ENCODE results near the gene NFKBIE.

The NFKBIE gene

GRCh38 chr6:44225579-44226325, 39.6 kb downstream of the NFKBIE start:
- Histone ChIP-seq H3K36me3 (ENCODE audit: low read depth) (peaks cover 10% of the 10 kb centered on the region), H3K27ac (ENCODE audit: poor library complexity, severe bottlenecking) (no peak overlapping the region), H3K4me1 (ENCODE audit: insufficient read depth, poor library complexity, severe bottlenecking) (peaks cover 13% of the 10 kb centered on the region), H3K27me3 (ENCODE audit: insufficient read depth, poor library complexity, severe bottlenecking) (no peaks in the 10 kb centered on the region), H3K9me3 (ENCODE audit: severe bottlenecking) (no peaks in the 10 kb centered on the region), H3K4me3 (ENCODE audit: severe bottlenecking) (no peak overlapping the region)
- no peak for DNase-seq (ENCODE audit: low spot score)
- no peak for ATAC-seq (ENCODE audit: low read depth)
- no peak for TF ChIP-seq CTCF (IDR thresholded peaks at IDR 0.05; ENCODE audit: poor library complexity, severe bottlenecking)

GRCh38 chr6:44224965-44225305, 40.4 kb downstream of the NFKBIE start:
- peaks cover 13% of the 10 kb centered on the region for H3K4me1 ChIP-seq (ENCODE audit: insufficient read depth, poor library complexity, severe bottlenecking)

GRCh38 chr6:44224029-44224964, 41.1 kb downstream of the NFKBIE start:
- H3K27me3 ChIP-seq (ENCODE audit: insufficient read depth, poor library complexity, severe bottlenecking), result no peaks in the 10 kb centered on the region
- H3K36me3 ChIP-seq (ENCODE audit: low read depth), result peaks cover 4% of the 10 kb centered on the region
- peaks cover 13% of the 10 kb centered on the region for H3K4me1 ChIP-seq (ENCODE audit: insufficient read depth, poor library complexity, severe bottlenecking)
- ATAC-seq (ENCODE audit: low read depth), result peak; percentile 14
- DNase-seq (ENCODE audit: low spot score), result no peak
- peak overlapping the region; percentile 43 for H3K4me3 ChIP-seq (ENCODE audit: severe bottlenecking)
- no peak for TF ChIP-seq CTCF (IDR thresholded peaks at IDR 0.05; ENCODE audit: poor library complexity, severe bottlenecking)
- peak overlapping the region; percentile 56 for H3K27ac ChIP-seq (ENCODE audit: poor library complexity, severe bottlenecking)
- H3K9me3 ChIP-seq (ENCODE audit: severe bottlenecking), result no peaks in the 10 kb centered on the region

More at GRCh38 chr6:44224965-44225305, 40.4 kb downstream of the NFKBIE start:
- H3K4me3 ChIP-seq (ENCODE audit: severe bottlenecking), result no peak overlapping the region
- no peak for DNase-seq (ENCODE audit: low spot score)
- TF ChIP-seq CTCF (IDR thresholded peaks at IDR 0.05; ENCODE audit: poor library complexity, severe bottlenecking), result no peak
- no peaks in the 10 kb centered on the region for H3K9me3 ChIP-seq (ENCODE audit: severe bottlenecking)
- H3K27ac ChIP-seq (ENCODE audit: poor library complexity, severe bottlenecking), result peak overlapping the region; percentile 56
- H3K36me3 ChIP-seq (ENCODE audit: low read depth), result peaks cover 7% of the 10 kb centered on the region
- no peak for ATAC-seq (ENCODE audit: low read depth)
- H3K27me3 ChIP-seq (ENCODE audit: insufficient read depth, poor library complexity, severe bottlenecking), result no peaks in the 10 kb centered on the region

GRCh38 chr6:44223319-44224028, 41.9 kb downstream of the NFKBIE start, which contains the start of gene SLC29A1:
Gene SLC29A1 (plus strand): TSS chr6:44223595. CDS start chr6:44227314, 3,719 bp downstream.
- ATAC-seq (ENCODE audit: low read depth), result peak; percentile 61
- peak; percentile 80 for DNase-seq (ENCODE audit: low spot score)
- H3K9me3 ChIP-seq (ENCODE audit: severe bottlenecking), result no peaks in the 10 kb centered on the region

More at GRCh38 chr6:44223319-44224028, 41.9 kb downstream of the NFKBIE start, which contains the start of gene SLC29A1:
- Histone ChIP-seq H3K27ac (ENCODE audit: poor library complexity, severe bottlenecking) (peak within 1 kb of the TSS; percentile 56), H3K4me1 (ENCODE audit: insufficient read depth, poor library complexity, severe bottlenecking) (peaks cover 13% of the 10 kb centered on the region), H3K4me3 (ENCODE audit: severe bottlenecking) (peak within 1 kb of the TSS; percentile 43), H3K36me3 (ENCODE audit: low read depth) (peaks cover 4% of the 10 kb centered on the region; the same call in 1 of the 2 replicates), H3K27me3 (ENCODE audit: insufficient read depth, poor library complexity, severe bottlenecking) (no peaks in the 10 kb centered on the region)
- peak; percentile 32 for TF ChIP-seq CTCF (IDR thresholded peaks at IDR 0.05; ENCODE audit: poor library complexity, severe bottlenecking)
